ENCODE measurements around the gene RHCE. TPM values are rescaled to one million over a fixed set of nuclear protein-coding genes. Genes with fewer than 3 reads are reported as not detected.

RHCE gene
- total and polyA plus RNA-seq, 2 experiments from 2014 or later: 0.15 to 0.17 TPM

DNA sequence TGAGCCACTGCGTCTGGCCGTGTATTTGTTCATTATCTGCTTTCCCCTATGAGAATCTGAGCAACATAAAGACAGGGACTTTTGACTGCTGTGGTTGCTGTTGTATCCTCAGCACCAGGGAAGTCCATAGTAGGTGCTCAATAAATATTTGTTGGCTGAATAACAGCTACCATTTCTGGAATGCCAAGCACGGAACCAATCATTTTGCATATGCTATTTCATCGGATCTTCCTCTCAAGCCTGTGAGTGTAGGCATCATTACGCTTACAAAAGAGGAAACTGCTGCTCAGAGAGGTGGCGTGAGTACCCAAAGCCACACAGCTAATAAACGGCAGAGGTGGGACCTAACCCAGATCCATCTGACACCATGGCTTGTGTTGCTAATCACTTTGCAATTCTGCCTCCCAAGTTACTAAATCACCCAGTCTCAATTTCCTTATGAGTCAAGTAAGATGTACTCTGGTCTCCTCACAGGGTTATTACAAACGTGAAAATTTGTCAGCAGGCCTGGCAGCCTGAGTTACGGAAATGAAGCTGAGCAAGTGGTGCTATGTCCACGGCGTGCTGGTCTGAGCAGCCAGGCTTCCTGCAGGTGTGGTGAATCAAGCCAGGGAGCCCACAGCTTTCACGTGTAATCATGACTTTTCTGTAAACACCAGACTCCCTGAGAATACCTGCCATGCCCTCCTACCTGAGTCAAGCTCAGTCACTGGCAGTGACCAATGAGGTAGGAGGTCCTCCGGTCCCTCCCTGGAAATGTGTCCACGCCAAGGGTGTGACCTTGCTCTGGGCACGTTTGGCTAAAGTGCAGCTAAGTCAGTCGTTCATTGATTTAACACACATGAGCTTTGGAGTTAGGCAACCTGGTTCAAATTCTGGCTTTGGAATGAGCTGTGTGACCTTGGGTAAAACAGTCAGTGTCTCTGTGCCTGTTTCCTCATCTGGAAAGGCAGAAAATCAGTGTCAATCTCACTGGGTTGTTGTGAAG, 4.8 kb upstream of the RHCE start:
- H3K36me3 Mint-ChIP-seq (ENCODE audit: low read depth): no peaks in the 10 kb centered on the region
- no peaks in the 10 kb centered on the region for H3K9me2 ChIP-seq (ENCODE audit: insufficient read depth)
- H3K79me2 ChIP-seq (replicated peaks; ENCODE audit: insufficient read depth): no peaks in the 10 kb centered on the region
- peaks cover 16% of the 10 kb centered on the region for H3K27me3 Mint-ChIP-seq (ENCODE audit: insufficient read depth, low read depth, poor library complexity)
- no peak overlapping the region for H2AFZ ChIP-seq
- no peak overlapping the region for H3K4me3 ChIP-seq
- no peak overlapping the region for H3K4me3 Mint-ChIP-seq
- no peaks in the 10 kb centered on the region for H3K4me1 ChIP-seq (ENCODE audit: insufficient read depth)
- H3K27ac Mint-ChIP-seq: no peak overlapping the region
- H3K36me3 ChIP-seq (ENCODE audit: insufficient read depth): no peaks in the 10 kb centered on the region
- H4K20me1 ChIP-seq (replicated peaks; ENCODE audit: insufficient read depth): no peaks in the 10 kb centered on the region
- H3K9me3 Mint-ChIP-seq: no peaks in the 10 kb centered on the region
- H3K4me2 ChIP-seq: no peak overlapping the region
- H3K27me3 ChIP-seq (ENCODE audit: insufficient read depth): peaks cover 9% of the 10 kb centered on the region; the same call in 1 of the 2 replicates
- no peaks in the 10 kb centered on the region for H3F3A ChIP-seq (replicated peaks; ENCODE audit: low read depth)
- H3K4me1 Mint-ChIP-seq: peaks cover 14% of the 10 kb centered on the region
- no peak for TF ChIP-seq STAT1 (IDR thresholded peaks at IDR 0.05; ENCODE audit: unreplicated experiment)
- no peak for TF ChIP-seq ZNF114 (CRISPR knock-in tag; IDR thresholded peaks at IDR 0.05)
- TF ChIP-seq CREB1 (CRISPR knock-in tag; IDR thresholded peaks at IDR 0.05; ENCODE audit: low read depth): no peak
- TF ChIP-seq, protein P1, sequence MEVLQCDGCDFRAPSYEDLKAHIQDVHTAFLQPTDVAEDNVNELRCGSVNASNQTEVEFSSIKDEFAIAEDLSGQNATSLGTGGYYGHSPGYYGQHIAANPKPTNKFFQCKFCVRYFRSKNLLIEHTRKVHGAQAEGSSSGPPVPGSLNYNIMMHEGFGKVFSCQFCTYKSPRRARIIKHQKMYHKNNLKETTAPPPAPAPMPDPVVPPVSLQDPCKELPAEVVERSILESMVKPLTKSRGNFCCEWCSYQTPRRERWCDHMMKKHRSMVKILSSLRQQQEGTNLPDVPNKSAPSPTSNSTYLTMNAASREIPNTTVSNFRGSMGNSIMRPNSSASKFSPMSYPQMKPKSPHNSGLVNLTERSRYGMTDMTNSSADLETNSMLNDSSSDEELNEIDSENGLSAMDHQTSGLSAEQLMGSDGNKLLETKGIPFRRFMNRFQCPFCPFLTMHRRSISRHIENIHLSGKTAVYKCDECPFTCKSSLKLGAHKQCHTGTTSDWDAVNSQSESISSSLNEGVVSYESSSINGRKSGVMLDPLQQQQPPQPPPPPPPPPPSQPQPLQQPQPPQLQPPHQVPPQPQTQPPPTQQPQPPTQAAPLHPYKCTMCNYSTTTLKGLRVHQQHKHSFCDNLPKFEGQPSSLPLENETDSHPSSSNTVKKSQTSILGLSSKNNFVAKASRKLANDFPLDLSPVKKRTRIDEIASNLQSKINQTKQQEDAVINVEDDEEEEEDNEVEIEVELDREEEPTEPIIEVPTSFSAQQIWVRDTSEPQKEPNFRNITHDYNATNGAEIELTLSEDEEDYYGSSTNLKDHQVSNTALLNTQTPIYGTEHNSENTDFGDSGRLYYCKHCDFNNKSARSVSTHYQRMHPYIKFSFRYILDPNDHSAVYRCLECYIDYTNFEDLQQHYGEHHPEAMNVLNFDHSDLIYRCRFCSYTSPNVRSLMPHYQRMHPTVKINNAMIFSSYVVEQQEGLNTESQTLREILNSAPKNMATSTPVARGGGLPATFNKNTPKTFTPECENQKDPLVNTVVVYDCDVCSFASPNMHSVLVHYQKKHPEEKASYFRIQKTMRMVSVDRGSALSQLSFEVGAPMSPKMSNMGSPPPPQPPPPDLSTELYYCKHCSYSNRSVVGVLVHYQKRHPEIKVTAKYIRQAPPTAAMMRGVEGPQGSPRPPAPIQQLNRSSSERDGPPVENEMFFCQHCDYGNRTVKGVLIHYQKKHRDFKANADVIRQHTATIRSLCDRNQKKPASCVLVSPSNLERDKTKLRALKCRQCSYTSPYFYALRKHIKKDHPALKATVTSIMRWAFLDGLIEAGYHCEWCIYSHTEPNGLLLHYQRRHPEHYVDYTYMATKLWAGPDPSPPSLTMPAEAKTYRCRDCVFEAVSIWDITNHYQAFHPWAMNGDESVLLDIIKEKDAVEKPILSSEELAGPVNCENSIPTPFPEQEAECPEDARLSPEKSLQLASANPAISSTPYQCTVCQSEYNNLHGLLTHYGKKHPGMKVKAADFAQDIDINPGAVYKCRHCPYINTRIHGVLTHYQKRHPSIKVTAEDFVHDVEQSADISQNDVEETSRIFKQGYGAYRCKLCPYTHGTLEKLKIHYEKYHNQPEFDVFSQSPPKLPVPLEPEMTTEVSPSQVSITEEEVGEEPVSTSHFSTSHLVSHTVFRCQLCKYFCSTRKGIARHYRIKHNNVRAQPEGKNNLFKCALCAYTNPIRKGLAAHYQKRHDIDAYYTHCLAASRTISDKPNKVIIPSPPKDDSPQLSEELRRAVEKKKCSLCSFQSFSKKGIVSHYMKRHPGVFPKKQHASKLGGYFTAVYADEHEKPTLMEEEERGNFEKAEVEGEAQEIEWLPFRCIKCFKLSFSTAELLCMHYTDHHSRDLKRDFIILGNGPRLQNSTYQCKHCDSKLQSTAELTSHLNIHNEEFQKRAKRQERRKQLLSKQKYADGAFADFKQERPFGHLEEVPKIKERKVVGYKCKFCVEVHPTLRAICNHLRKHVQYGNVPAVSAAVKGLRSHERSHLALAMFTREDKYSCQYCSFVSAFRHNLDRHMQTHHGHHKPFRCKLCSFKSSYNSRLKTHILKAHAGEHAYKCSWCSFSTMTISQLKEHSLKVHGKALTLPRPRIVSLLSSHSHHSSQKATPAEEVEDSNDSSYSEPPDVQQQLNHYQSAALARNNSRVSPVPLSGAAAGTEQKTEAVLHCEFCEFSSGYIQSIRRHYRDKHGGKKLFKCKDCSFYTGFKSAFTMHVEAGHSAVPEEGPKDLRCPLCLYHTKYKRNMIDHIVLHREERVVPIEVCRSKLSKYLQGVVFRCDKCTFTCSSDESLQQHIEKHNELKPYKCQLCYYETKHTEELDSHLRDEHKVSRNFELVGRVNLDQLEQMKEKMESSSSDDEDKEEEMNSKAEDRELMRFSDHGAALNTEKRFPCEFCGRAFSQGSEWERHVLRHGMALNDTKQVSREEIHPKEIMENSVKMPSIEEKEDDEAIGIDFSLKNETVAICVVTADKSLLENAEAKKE (CRISPR knock-in tag; IDR thresholded peaks at IDR 0.05): no peak
- no peak for TF ChIP-seq JUNB (IDR thresholded peaks at IDR 0.05; ENCODE audit: unreplicated experiment)
- no peak for TF ChIP-seq POLR2AphosphoS5 (IDR thresholded peaks at IDR 0.05; ENCODE audit: low read depth)
- no peak for TF ChIP-seq EZH2 (IDR thresholded peaks at IDR 0.05; ENCODE audit: low read depth, unreplicated experiment)
- no peak for TF ChIP-seq ZNF331 (CRISPR knock-in tag; IDR thresholded peaks at IDR 0.05; ENCODE audit: low read depth)
- TF ChIP-seq NANOG (IDR thresholded peaks at IDR 0.05; ENCODE audit: borderline replicate concordance): no peak
- TF ChIP-seq, protein P2, sequence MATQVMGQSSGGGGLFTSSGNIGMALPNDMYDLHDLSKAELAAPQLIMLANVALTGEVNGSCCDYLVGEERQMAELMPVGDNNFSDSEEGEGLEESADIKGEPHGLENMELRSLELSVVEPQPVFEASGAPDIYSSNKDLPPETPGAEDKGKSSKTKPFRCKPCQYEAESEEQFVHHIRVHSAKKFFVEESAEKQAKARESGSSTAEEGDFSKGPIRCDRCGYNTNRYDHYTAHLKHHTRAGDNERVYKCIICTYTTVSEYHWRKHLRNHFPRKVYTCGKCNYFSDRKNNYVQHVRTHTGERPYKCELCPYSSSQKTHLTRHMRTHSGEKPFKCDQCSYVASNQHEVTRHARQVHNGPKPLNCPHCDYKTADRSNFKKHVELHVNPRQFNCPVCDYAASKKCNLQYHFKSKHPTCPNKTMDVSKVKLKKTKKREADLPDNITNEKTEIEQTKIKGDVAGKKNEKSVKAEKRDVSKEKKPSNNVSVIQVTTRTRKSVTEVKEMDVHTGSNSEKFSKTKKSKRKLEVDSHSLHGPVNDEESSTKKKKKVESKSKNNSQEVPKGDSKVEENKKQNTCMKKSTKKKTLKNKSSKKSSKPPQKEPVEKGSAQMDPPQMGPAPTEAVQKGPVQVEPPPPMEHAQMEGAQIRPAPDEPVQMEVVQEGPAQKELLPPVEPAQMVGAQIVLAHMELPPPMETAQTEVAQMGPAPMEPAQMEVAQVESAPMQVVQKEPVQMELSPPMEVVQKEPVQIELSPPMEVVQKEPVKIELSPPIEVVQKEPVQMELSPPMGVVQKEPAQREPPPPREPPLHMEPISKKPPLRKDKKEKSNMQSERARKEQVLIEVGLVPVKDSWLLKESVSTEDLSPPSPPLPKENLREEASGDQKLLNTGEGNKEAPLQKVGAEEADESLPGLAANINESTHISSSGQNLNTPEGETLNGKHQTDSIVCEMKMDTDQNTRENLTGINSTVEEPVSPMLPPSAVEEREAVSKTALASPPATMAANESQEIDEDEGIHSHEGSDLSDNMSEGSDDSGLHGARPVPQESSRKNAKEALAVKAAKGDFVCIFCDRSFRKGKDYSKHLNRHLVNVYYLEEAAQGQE (IDR thresholded peaks at IDR 0.05; ENCODE audit: unreplicated experiment): no peak
- TF ChIP-seq EZH2phosphoT487 (IDR thresholded peaks at IDR 0.05; ENCODE audit: unreplicated experiment): no peak
- TF ChIP-seq, protein P3, sequence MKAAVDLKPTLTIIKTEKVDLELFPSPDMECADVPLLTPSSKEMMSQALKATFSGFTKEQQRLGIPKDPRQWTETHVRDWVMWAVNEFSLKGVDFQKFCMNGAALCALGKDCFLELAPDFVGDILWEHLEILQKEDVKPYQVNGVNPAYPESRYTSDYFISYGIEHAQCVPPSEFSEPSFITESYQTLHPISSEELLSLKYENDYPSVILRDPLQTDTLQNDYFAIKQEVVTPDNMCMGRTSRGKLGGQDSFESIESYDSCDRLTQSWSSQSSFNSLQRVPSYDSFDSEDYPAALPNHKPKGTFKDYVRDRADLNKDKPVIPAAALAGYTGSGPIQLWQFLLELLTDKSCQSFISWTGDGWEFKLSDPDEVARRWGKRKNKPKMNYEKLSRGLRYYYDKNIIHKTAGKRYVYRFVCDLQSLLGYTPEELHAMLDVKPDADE (IDR thresholded peaks at IDR 0.05): no peak
- TF ChIP-seq, protein P4, sequence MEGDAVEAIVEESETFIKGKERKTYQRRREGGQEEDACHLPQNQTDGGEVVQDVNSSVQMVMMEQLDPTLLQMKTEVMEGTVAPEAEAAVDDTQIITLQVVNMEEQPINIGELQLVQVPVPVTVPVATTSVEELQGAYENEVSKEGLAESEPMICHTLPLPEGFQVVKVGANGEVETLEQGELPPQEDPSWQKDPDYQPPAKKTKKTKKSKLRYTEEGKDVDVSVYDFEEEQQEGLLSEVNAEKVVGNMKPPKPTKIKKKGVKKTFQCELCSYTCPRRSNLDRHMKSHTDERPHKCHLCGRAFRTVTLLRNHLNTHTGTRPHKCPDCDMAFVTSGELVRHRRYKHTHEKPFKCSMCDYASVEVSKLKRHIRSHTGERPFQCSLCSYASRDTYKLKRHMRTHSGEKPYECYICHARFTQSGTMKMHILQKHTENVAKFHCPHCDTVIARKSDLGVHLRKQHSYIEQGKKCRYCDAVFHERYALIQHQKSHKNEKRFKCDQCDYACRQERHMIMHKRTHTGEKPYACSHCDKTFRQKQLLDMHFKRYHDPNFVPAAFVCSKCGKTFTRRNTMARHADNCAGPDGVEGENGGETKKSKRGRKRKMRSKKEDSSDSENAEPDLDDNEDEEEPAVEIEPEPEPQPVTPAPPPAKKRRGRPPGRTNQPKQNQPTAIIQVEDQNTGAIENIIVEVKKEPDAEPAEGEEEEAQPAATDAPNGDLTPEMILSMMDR (conservative IDR thresholded peaks at IDR 0.05; ENCODE audit: low read depth in 2 of 2): no peak
- DNase-seq (ENCODE audit: low spot score): no peak
- no peak overlapping the region for H3K27ac ChIP-seq (ENCODE audit: low read depth)
- no peak for ATAC-seq
